CD1c-positive myeloid dendritic cell (primary cell): ENCODE results near the gene CREB3L4.
"Not testable (repeated sequence)": the region's sequence is repeated elsewhere in the genome, so short reads cannot be mapped to it uniquely, and the experiment has no call there.

ENCODE experiments used
- DNase-seq: peaks from one replicate; pipeline ENCODE4 v3.0.0-alpha.2; 2016; ENCODE audit errors: extremely low spot score

Gene CREB3L4

GRCh38 chr1:153958111-153958960 is 9.4 kb upstream of the CREB3L4 start, which contains the start of gene CRTC2:
Gene CRTC2, minus strand, starts transcription at chr1:153958612. Its CDS starts 115 bp downstream, at chr1:153958497.
- peak; percentile 98 for DNase-seq

DNA sequence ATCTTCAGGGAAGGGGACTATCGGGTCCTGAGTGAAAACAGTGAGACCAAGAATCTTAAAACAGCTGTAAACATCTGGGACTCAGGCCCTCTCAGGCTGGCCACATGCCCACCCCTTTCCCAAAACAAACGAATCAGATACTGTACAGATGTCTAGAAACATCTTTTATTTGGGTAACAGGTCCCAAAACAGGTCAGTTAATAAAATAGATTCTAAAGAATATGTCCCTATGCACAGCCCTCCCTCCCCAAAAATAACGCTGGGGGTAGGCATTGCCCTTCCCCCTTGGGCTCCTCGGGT is 8.8 kb upstream of the CREB3L4 start:
- no peak for DNase-seq

DNA sequence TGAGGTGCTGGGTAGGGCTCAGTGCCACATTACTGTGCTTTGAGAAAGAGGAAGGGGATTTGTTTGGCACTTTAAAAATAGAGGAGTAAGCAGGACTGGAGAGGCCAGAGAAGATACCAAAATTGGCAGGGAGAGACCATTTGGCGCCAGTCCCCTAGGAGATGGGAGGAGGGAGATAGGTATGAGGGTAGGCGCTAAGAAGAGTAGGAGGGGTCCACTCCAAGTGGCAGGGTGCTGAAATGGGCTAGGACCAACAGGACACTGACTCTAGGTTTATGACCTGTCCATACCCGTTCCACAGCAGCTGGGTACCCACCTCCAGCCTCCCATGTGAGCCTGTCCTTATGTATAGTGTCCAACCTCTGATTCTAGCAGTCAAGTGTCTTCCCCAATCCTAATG is 8.2 kb upstream of the CREB3L4 start:
- DNase-seq = no peak

- DNase-seq = no peak
Measured at GRCh38 chr1:153960206-153960605, 7.5 kb upstream of the CREB3L4 start.

- no peak for DNase-seq
Measured at GRCh38 chr1:153961421-153961820, 6.3 kb upstream of the CREB3L4 start.

DNA sequence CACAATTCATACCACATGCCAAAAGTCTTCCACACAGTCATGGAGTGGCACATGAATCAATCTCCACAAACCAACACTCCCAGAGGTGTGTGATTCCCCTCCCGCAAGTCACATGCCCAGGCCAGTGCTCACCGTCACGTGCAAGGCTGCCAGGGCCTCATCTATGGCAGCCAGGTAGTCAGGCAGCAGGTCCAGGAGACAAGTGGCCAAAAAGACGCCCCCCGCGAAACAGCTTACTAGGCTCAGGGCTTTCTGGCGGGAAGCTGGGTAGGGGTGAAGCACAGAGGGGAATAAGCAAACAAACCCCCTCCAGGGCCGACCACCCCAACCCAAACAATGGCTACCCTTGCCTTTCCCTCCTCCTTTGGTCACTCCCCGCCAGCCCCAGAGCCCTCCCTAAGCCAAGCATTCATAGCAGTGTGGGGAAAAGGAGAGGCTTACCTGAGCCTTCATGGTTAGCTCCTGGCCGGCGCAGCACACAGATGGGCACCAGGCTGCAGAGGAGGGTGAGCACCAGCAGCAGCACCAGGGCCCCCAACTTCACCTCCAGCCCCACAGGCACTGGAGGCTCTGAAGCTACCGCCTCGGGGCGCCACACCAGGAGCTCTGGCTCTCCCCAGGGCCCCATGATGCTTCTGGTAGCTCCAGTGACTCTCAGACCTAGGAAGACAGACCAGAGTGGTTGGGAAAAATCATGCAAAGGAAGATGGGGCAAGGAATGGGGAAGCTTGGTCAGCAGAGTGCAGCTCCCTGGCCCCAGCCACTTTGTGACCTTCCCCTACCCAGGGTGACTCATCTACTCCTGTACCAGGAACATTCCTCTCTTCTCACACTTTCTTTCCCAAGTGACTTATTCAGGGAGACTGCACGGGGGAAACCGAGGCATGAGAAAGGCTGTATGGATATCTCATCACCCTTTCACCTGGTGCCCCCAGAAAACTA is 5.3 kb upstream of the CREB3L4 start:
- peak; percentile 74 for DNase-seq

DNA sequence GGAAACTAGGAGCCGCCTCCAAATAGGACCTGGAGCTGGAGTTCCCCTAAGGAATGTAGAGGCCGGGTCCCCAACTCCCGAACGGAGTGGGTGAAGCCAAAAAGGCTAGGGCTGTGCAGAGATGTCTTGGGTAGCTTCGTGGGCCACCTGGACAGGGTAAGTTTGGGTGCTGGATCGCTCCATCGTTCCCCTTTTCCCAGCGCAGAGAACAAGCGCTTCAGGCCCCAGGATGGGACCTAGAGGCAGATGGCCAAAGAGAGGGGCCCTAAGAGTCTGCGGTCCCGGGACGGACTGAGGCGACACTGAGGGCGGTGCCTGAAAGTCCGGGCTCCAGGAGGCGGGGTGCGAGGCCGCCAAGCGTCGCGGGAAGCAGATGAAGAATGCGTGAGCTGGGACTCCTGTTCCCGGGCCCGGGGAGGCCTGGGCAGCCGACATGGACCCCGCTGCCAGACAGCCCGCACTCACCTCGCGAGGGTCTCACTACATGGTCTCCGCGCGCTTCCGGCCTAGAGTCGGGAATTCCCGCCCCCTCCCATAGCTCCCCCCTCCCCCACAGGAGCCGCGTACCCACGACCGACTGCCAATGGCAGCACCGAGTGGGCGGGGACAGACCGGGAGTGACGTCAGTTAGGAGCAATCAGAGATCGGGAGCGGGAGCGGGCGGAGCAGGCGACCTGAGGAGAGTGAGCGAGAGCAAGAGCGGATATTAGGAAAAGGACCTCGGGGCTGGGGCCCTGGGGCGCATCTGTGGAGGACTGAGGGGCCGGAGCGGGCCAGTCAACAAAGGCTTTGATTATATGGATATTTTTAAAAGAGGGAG is 4.5 kb upstream of the CREB3L4 start, which contains the start of gene SLC39A1:
Gene SLC39A1 (minus strand): TSS at position 508 of the 820 bp plus-strand sequence. CDS start 822 bp downstream, outside the sequence.
- peak; percentile 96 for DNase-seq

DNA sequence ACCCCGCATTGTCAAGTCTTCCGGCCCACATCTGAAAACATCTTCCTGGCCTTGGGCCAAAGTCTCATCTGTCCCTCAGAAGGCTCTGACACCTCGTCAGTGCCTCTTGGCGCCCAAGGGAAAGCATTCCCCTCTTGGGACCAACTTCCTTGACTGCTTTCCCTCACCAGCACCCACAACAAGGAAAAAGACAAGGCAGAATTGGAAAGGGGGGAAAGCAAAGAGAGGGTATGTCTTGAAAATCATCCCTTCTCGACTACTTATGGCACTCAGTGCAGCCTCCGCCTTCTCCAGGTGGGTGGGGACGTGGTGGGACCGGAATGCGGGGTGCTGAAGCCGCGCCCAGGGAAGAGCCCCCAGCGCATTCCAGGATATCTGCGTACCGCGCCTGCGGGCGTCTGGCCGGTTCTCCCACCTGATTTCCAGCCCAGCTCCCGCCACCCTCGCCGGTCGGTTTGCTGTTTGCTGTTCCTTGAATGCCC is 3.8 kb upstream of the CREB3L4 start:
- DNase-seq = no peak

DNA sequence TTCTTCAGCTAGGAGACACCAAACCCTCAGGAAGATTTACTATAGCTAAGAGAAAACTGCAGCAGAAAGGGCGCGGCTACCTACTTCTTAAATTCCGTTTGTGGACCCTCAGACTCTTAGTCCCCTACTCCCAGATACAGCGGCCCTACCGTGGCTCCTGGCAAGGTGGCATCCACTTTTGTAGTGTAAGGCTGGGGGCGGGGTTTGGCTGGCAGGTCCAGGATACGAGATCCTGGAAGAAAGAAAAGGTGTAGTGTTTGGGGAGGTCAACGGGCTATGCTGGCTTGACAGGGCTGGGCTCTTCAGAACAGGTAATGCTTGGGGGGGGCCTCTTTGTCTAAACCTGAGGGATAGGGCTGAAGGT is 280 bp downstream of the CREB3L4 start:
- no peak for DNase-seq

- no peak for DNase-seq
Measured at GRCh38 chr1:153968408-153968807, 706 bp downstream of the CREB3L4 start.

DNA sequence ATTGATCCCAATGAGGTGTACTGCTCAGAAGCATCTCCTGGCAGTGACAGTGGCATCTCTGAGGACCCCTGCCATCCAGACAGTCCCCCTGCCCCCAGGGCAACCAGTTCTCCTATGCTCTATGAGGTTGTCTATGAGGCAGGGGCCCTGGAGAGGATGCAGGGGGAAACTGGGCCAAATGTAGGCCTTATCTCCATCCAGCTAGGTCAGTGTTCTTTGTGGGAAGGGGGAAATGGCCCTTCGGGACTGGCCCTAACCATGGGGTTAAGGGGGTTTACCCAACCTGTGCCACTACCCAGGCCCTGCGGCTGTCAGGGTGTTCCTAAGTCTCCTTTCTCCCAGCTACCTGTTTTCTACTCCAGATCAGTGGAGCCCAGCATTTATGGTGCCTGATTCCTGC is 1.3 kb downstream of the CREB3L4 start:
- DNase-seq = no peak

- DNase-seq = no peak
Measured at GRCh38 chr1:153970346-153970745, 2.6 kb downstream of the CREB3L4 start.

DNA sequence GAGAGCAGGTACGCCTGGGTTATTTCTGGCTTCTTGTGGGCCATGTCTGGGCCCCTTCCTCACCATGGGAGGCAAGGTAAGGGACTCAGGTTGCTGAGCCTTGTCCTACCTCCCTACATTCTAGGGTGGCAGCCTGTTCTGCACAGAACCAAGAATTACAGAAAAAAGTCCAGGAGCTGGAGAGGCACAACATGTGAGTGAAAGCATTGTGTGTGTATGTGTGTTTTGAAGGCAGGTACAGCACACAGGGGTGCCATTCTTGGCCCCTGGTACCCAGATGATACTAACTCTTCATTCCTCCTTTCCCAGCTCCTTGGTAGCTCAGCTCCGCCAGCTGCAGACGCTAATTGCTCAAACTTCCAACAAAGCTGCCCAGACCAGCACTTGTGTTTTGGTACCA is 5.4 kb downstream of the CREB3L4 start:
- DNase-seq = no peak

GRCh38 chr1:153973525-153973924 is 5.8 kb downstream of the CREB3L4 start:
- no peak for DNase-seq

DNA sequence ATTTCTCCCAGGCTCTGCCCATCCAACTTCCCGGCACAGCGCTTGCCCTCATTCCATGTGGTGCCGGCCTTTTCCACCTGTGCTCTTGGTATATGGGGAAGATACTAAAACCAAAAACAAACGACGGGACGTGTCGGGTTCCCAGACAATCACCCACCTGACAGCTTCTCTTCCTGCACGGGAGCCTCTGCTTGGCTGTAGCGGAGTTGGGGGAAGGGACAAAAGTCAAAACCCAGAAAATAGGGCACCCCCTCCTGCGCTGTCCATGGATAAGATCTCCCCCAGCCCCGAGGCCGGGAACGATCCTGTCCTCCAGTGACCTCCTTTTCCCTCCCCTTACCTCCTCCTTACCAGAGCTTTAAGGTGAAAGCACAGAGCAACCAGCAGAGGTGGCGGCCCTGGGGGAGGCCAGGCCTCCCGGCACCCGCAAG is 9.1 kb downstream of the CREB3L4 start:
- DNase-seq = no peak

- peak; percentile 92 for DNase-seq
Measured at GRCh38 chr1:153977250-153978240, 9.8 kb downstream of the CREB3L4 start, which contains the start of gene JTB. Gene JTB, minus strand, starts transcription at chr1:153977674. Its CDS starts 422 bp downstream, at chr1:153977252.

DNA sequence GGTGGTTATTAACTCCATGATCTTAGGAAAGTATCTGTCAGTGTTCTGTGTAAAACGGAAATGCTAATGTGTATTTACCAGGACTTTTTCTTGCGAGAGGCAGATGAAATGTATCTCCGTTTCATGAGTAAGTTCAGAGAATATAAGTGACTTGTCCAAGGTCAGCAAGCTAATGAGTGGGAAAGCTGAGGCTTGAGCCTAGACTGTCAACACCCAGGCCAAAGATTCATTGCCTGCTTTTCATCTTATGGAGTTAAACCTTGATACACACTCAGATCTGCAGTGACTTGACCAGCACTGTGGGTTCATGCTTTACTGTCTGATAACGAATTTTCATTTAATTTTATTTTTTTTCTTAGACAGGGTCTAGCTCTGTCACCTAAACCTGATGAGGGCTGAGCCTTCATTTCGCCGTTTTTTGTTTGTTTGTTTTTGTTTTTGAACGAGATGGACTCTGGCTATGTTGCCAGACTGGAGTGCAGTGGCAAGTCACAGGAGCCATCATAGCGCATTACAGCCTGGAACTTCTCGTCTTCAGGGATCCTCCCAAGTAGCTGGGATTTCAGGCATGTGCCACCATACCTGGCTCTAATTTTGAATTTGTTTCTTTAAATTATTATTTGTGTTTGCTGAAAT is 10.7 kb downstream of the CREB3L4 start:
- no peak for DNase-seq

- not testable (repeated sequence) for DNase-seq
Measured at GRCh38 chr1:153979091-153979490, 11.4 kb downstream of the CREB3L4 start.

- not testable (repeated sequence) for DNase-seq
Measured at GRCh38 chr1:153981735-153982134, 14.0 kb downstream of the CREB3L4 start.
